HCT116 (cell line): ENCODE data around the gene IFT88.

Experiments used
- ATF3 ChIP-seq: IDR thresholded peaks from 2 replicates; pipeline ENCODE4 v1.6.1; 2012
- CTCF ChIP-seq, 3 experiments: fragments of 200-600 bp in 1 of 3; sonication (generic) in 1 of 3; IDR thresholded peaks in 2 of 3; conservative IDR thresholded peaks in 1 of 3; 2 replicates each; pipeline ENCODE4 v1.5.1; 2012 to 2017; ENCODE audit warnings: low read depth in 2 of 3, low read length in 2 of 3, antibody characterized with exemption in 1 of 3, borderline replicate concordance in 1 of 3, control low read depth in 1 of 3, mild to moderate bottlenecking in 1 of 3, mixed read lengths in 1 of 3, mixed run types in 1 of 3, moderate library complexity in 1 of 3; ENCODE audit not compliant: insufficient read depth in 1 of 3
- EGR1 ChIP-seq: IDR thresholded peaks from 2 replicates; pipeline ENCODE4 v1.6.1; 2012; ENCODE audit warnings: low read depth
- JUND ChIP-seq: IDR thresholded peaks from 2 replicates; pipeline ENCODE4 v1.6.1; 2012
- REST ChIP-seq: IDR thresholded peaks from 2 replicates; pipeline ENCODE4 v1.6.1; 2012; ENCODE audit warnings: low read depth
- SIN3A ChIP-seq: IDR thresholded peaks from 2 replicates; pipeline ENCODE4 v1.6.1; 2012; ENCODE audit warnings: low read depth
- YY1 ChIP-seq: IDR thresholded peaks from 2 replicates; pipeline ENCODE4 v1.6.1; 2011; ENCODE audit warnings: low read length, low read depth, moderate library complexity, mild to moderate bottlenecking; ENCODE audit not compliant: insufficient replicate concordance; ENCODE audit errors: extremely low read depth
- ZBTB33 ChIP-seq: IDR thresholded peaks from 2 replicates; pipeline ENCODE4 v1.6.1; 2011; ENCODE audit warnings: mild to moderate bottlenecking, low read length, moderate library complexity; ENCODE audit not compliant: insufficient replicate concordance; ENCODE audit errors: extremely low read depth
- ZFX ChIP-seq: fragments of 450-650 bp; IDR thresholded peaks from 2 replicates; pipeline ENCODE4 v1.6.1; 2017
- ZNF274 ChIP-seq: fragments of 200-500 bp; sonication (Bioruptor generic); IDR thresholded peaks from 2 replicates; pipeline ENCODE4 v1.6.1; 2014; ENCODE audit warnings: mild to moderate bottlenecking, low read depth, low read length, inconsistent platforms

GRCh38 chr13:20702915-20703779 is 136.2 kb downstream of the IFT88 start, which contains the start of gene IL17D:
- TF ChIP-seq CTCF (IDR thresholded peaks at IDR 0.05 in 2 of 3, conservative IDR thresholded peaks at IDR 0.05 in 1 of 3; ENCODE audit: borderline replicate concordance in 1 of 3, insufficient read depth in 1 of 3, low read depth in 2 of 3, low read length in 2 of 3) (no peak), YY1 (no peak), EGR1 (no peak), ZFX (no peak), JUND (no peak), SIN3A (no peak), REST (no peak), ATF3 (no peak), ZNF274 (no peak), ZBTB33 (no peak)
